ENCODE data around the gene CCDC88A.
A peak's percentile ranks its signal among the peaks of the same experiment; 100 is the strongest.
"Not testable (repeated sequence)": the region's sequence is repeated elsewhere in the genome, so short reads cannot be mapped to it uniquely, and the experiment has no call there.

The CCDC88A gene

DNA sequence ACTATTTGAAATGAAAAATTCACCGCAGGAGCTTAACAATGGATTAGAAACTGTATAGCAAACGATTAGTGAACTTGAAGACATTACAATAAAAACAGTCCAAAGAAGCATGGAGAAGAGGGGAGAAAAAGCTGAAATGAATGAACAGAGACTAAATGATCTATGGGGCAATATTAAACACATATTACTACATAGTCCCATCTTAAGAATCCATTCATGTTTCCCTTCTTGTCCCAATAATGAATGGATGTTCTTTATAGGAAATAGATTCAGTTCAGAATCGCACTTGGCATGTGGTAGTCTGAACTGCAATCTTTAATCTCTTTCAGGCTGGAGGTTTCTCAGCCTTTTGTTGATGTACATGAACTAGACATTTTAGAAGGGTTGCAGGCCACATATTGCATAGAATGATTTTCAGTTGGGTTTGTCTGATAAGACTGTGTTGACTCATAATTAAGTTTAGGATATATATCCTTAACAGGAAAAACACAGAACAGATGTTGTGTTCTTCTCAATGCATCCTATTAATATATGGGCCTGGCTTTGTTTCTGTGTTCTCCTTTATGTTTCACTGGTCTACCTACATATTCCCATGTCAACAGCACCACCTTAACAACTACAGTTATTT is 27.9 kb downstream of the CCDC88A start:
- no peak for DNase-seq (ENCODE audit: low spot score)

DNA sequence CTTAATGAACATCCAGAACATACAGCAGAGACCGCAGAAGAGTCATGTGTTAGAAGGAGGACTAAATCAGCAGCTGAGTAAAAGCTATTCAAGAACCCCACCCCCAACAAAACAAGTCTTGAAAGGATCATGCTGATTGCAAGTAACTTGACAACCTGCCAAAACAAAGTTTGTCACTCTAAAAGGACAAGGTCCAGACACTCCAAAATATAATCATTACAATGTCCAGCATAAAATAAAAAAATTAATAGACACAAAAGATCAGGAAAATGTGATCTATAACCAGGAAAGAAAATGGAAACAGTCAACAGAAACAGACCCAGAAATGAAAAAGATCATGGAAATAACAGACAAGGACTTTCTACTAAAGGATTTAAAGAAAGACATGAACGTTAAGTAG is 28.5 kb downstream of the CCDC88A start:
- FAIRE-seq (no peak), DNase-seq (ENCODE audit: low spot score) (no peak)

More for the DNA sequence above, 27.9 kb downstream of the CCDC88A start:
- no peak for FAIRE-seq

GRCh38 chr2:55385516-55385915 is 34.1 kb downstream of the CCDC88A start:
- not testable (repeated sequence) for FAIRE-seq; DNase-seq (ENCODE audit: low spot score)

DNA sequence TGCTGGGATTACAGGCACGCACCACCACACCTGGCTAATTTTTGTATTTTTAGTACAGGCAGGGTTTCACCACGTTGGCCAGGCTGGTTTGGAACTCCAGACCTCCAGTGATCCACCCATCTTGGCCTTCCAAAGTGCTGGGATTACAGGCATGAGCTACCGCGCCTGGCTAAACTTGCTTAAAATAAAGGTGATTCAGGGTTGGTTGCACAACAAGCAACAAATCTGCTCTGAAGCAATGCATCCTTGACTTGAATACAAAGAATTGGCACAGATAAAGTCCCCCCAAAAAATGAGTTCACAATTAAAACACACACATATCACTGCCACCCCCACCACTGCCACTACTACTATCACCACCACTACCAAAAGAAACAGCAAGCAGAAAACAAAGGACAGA is 34.9 kb downstream of the CCDC88A start:
- DNase-seq (ENCODE audit: low spot score) (no peak), FAIRE-seq (no peak)

DNA sequence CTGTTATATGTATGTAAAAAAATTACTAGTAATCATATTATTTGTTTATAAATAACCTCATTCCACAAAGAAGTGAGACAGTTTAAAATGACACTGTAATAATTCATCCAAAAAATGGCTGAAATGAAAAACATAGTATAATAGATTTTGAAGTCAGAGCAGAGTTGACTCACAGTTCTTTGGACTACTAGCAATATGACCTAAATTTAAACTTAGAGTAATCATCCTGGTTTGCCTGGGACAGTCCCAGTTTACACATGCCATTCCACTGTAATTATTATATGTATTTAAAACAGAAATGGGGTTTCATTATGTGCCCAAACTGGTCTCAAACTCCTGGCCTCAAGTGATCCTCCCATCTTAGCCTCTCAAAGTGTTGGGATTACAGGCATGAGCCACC is 48.3 kb downstream of the CCDC88A start:
- no peak for FAIRE-seq
- DNase-seq (ENCODE audit: low spot score) = no peak

DNA sequence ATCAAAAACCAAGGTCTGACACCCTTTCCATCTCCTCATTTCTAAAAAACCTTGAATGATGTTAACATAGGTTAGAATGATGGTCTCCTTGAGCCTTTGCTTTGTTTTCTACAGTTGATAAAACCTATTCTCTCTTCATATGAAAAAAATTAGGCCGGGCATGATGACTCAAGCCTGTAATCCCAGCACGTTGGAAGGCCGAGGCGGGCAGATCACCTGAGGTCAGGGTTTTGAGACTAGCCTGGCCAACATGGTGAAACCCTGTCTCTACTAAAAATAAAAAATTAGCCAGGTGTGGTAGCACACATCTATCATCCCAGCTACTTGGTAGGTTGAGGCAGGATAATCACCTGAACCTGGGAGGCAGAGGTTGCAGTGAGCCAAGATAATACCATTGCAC is 49.4 kb downstream of the CCDC88A start:
- DNase-seq (ENCODE audit: low spot score) (no peak), FAIRE-seq (no peak)

DNA sequence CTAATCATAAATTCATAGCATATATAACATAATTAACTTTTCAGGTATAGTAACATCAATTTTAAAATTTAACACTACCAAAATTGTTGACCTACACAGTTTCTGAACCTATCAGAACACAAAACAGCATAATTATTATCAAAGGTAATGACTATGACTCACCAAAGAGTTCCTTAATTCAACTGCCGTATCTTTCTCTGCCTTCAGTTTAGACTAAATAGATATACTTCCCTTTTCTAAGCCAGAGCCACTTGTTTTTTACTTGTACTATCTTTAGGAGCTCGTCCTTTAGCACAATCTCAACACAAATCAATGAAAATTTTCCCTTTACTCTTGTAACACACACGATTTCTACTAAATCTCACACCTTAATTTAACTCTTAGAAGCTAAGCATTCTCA is 54.4 kb downstream of the CCDC88A start:
- no peak for DNase-seq (ENCODE audit: low spot score)
- no peak for FAIRE-seq

- no peak for FAIRE-seq
- peak; percentile 53 for DNase-seq (ENCODE audit: low spot score)
Measured at GRCh38 chr2:55364189-55365055, 55.2 kb downstream of the CCDC88A start.

GRCh38 chr2:55363636-55364035 is 56.0 kb downstream of the CCDC88A start:
- DNase-seq (ENCODE audit: low spot score) = no peak

DNA sequence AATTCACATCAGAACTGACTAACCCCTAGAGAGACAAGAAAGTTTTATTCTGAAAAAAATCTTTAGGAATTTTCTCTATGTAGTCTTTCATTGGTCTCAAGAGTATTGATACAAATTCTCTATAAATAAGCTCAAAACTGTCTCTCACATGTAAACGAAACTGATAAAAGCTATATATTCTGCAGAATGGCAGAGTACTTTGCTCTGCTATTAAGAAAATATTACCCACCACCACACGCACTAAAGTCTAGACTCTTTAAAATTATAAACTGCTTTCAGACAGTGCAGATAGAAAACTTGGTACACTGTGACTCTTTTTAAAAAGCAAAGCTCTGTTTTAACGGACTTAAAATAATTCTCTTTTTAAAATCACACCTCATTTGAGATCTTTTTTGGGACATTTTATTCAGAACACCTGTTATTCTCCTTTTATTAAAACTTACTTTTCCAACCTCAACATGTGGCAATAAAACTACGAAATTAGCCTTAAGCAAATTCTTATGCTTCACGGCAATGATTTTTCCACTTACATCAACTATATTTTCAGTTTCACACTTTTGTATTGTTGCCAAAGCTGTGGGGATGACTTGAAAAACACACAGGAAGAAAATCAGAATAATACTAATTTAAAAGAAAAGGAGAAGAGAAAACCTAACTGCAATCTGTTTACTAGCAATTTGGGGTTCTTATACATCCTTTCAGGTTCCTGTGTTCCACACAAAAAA is 58.0 kb downstream of the CCDC88A start:
- DNase-seq (ENCODE audit: low spot score) (no peak), FAIRE-seq (no peak)

More at GRCh38 chr2:55363636-55364035, 56.0 kb downstream of the CCDC88A start:
- FAIRE-seq = no peak

GRCh38 chr2:55358451-55358850 is 61.2 kb downstream of the CCDC88A start:
- DNase-seq (ENCODE audit: low spot score) (no peak), FAIRE-seq (no peak)

DNA sequence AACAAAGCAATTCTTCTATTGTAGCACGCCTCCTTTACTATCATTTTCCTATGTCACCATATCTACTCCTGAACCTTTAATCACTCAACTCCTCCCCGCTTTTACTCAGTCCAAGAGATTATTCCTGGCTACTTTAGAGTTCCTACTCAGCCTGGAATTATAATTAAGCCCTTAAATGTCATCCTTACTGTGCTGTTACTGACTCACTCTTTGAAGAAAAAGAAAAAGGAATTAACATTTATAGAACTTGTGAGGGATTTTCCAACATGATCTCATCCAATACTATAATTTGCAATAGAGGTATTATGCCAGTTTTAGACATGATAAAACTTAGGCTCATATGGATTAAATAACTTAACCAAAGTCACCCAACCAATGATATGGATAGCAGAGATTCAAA is 61.7 kb downstream of the CCDC88A start:
- DNase-seq (ENCODE audit: low spot score) = no peak
- no peak for FAIRE-seq

DNA sequence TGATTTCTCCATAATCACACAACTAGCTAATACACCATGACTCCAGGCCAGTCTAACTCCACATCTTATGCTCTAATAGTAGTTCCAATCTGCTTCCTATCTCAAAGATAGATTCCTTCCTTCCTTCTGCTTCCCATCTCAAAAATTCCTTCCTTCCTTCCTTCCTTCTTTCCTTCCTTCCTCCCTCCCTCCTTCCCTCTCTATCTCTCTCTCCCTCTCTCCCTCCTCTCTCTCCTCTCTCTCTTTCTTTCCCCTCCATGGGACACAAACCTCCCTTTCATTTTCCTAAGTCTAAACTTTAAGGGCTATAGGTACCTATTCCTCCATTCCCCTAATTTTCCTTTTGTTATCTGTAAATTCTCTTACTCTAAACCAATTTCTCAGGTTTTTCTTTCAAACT is 62.5 kb downstream of the CCDC88A start:
- DNase-seq (ENCODE audit: low spot score) (no peak), FAIRE-seq (no peak)

DNA sequence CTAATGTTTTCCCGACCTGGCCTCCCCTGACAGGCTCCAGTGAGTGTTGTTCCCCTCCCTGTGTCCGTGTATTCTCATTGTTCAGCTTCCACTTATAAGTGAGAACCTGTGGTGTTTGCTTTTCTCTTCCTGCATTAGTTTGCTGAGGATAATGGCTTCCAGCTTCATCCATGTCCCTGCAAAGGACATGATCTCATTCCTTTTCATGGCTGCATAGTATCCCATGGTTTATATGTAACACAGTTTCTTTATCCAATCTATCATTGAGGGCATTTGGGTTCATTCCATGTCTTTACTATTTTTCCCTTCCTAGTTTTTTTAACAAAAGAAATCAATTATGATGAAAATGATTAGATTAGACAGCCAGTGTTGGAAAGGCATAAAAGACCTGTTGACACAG is 63.5 kb downstream of the CCDC88A start:
- FAIRE-seq; DNase-seq (ENCODE audit: low spot score): not testable (repeated sequence)

DNA sequence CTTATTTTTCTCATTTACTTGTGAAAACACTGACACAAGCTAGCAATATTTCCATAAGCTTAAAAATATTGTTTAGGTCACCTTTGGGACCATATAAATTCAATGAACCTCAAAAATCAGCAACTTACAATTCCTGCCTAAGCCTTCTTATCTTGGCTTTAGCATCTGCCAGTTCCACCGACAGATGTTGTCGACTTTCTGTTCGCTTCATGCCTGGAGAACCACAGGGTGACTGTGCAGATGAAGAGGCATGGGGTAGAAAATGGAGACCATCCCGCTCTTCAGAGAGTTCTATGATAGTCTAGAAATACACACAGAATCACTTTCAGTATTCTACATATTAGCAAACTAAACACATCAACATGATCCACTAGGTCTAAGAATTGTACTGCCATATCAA is 64.2 kb downstream of the CCDC88A start:
- FAIRE-seq (no peak), DNase-seq (ENCODE audit: low spot score) (no peak)

- no peak for FAIRE-seq
Measured at GRCh38 chr2:55351672-55352071, 68.0 kb downstream of the CCDC88A start.

DNA sequence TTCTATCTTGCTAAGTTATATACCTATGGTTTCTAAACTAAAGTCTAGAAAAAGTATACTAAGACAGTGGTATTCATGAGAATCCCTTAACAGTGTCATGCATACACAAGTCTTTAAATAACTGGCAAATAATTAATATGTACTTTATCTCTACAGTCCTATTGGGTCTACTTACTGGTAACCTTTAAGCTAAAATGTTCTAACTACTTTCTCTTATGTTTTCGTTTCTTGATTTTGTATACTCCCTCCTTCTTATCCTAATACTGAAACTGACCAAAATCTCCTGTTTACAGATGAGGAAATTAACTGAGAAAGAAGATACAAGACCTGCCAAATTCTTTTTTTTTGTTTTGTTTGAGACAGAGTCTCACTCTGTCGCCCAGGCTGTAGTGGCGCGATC is 74.6 kb downstream of the CCDC88A start:
- DNase-seq (ENCODE audit: low spot score) (no peak), FAIRE-seq (no peak)

More at GRCh38 chr2:55351672-55352071, 68.0 kb downstream of the CCDC88A start:
- DNase-seq (ENCODE audit: low spot score) = no peak

DNA sequence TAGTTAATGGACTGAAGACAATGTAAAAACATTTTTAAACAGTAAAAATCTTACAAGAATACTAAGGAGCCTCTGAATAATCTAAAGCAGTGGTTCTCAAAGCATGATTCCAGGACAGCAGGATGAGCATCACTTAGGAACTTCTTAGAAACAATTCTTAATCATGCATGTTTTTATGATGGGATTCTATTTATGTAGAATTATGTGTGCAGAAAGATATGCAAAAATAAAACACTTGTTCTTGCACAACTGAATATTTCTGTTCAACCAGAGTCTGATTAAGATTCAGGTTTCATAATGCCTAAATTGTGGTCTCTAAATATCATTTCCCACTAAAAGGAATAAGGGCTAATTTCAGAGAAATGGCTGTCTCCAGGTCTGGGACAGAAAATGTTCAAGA is 81.4 kb downstream of the CCDC88A start:
- no peak for FAIRE-seq
- no peak for DNase-seq (ENCODE audit: low spot score)

DNA sequence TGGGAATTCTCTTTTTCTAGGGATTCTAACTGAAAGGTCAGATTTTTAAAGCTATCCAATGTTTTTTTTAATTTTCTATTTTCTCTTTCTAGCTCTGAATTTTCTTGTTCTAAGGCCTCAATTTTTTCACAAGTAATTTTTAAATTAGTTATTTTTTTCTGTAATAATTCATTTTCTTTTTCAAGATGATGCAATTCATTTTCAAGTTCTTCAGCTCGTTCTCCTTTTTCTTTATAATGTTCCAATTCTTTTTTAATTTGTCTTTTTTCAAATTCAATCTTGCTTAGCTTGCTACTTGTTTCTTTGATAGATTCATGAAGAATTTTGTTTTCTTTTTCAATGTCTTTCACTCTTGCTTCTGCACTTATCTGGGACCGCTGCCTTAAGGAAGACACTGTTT is 84.9 kb downstream of the CCDC88A start:
- no peak for FAIRE-seq
- DNase-seq (ENCODE audit: low spot score) = no peak

- no peak for FAIRE-seq
- DNase-seq (ENCODE audit: low spot score) = no peak
Measured at GRCh38 chr2:55330541-55331297, 88.9 kb downstream of the CCDC88A start.

GRCh38 chr2:55327470-55328230 is 92.0 kb downstream of the CCDC88A start:
- no peak for DNase-seq (ENCODE audit: low spot score)
- FAIRE-seq = no peak

All from urothelium cell line (cell line).